Liver (tissue), 9 donors: Measurements from ENCODE around the gene FAM169A. TPM values are rescaled to one million over a fixed set of nuclear protein-coding genes. Genes with fewer than 3 reads are reported as not detected.

ENCODE experiments used
- DNase-seq: peaks from one replicate; pipeline ENCODE4 v3.0.0-alpha.2; 2017; ENCODE audit warnings: low spot score
- H3K27ac ChIP-seq, 2 donors: one replicate each; pipeline ENCODE4 v1.7.0; 2013; ENCODE audit warnings: inconsistent platforms in 2 of 2, low read length in 2 of 2, control low read depth in 1 of 2, low read depth in 1 of 2, mild to moderate bottlenecking in 1 of 2
- H3K27me3 ChIP-seq, 4 donors: one replicate each; pipeline versions ENCODE4 v1.6.1 to v1.7.0; 2013; ENCODE audit warnings: low read length in 3 of 4, inconsistent platforms in 1 of 4, mild to moderate bottlenecking in 1 of 4, moderate library complexity in 1 of 4; ENCODE audit not compliant: control insufficient read depth in 4 of 4, insufficient read depth in 4 of 4
- H3K36me3 ChIP-seq, 4 donors: one replicate each; pipeline versions ENCODE4 v1.6.1 to v1.7.0; 2013; ENCODE audit warnings: low read length in 3 of 4, mild to moderate bottlenecking in 3 of 4, low read depth in 1 of 4, moderate library complexity in 1 of 4; ENCODE audit not compliant: control insufficient read depth in 4 of 4, insufficient read depth in 3 of 4
- H3K4me1 ChIP-seq, 4 donors: one replicate each; pipeline versions ENCODE4 v1.6.1 to v1.7.0; 2013; ENCODE audit warnings: low read length in 3 of 4, mild to moderate bottlenecking in 3 of 4, moderate library complexity in 1 of 4; ENCODE audit not compliant: control insufficient read depth in 4 of 4, insufficient read depth in 4 of 4
- H3K4me3 ChIP-seq, 3 donors: one replicate each; pipeline versions ENCODE4 v1.6.1 to v1.7.0; 2013; ENCODE audit warnings: low read length in 3 of 3, control low read depth in 1 of 3, low read depth in 1 of 3, mild to moderate bottlenecking in 1 of 3
- H3K9ac ChIP-seq, 2 donors: one replicate each; pipeline ENCODE4 v1.7.0; 2013; ENCODE audit warnings: low read length in 2 of 2, mild to moderate bottlenecking in 2 of 2, moderate library complexity in 2 of 2, control low read depth in 1 of 2, low read depth in 1 of 2
- H3K9me3 ChIP-seq, 4 donors: one replicate each; pipeline versions ENCODE4 v1.6.1 to v1.7.0; 2013; ENCODE audit warnings: low read length in 3 of 4; ENCODE audit not compliant: control insufficient read depth in 4 of 4
- CTCF ChIP-seq: fragments of 150-350 bp; IDR thresholded peaks from 2 replicates; pipeline ENCODE4 v1.5.1; 2017; ENCODE audit warnings: improper control_type of control experiment, low read depth, low read length; ENCODE audit not compliant: missing input control
- EGR1 ChIP-seq, 2 donors: IDR thresholded peaks; 2 replicates each; pipeline ENCODE4 v1.6.1; 2016 to 2018; ENCODE audit warnings: antibody characterized with exemption in 2 of 2, low read depth in 2 of 2
- FOXA1 ChIP-seq: IDR thresholded peaks from 2 replicates; pipeline ENCODE4 v1.6.1; 2016; ENCODE audit warnings: antibody characterized with exemption
- FOXA2 ChIP-seq: IDR thresholded peaks from 2 replicates; pipeline ENCODE4 v1.6.1; 2016; ENCODE audit warnings: antibody characterized with exemption
- GABPA ChIP-seq, 2 donors: IDR thresholded peaks in 1 of 2; conservative IDR thresholded peaks in 1 of 2; 2 replicates each; pipeline ENCODE4 v1.6.1; 2016; ENCODE audit warnings: antibody characterized with exemption in 2 of 2, mild to moderate bottlenecking in 1 of 2, moderate library complexity in 1 of 2
- HNF4A ChIP-seq, 2 donors: conservative IDR thresholded peaks; 2 replicates each; pipeline ENCODE4 v1.6.1; 2016; ENCODE audit warnings: antibody characterized with exemption in 2 of 2, mild to moderate bottlenecking in 2 of 2
- HNF4G ChIP-seq: IDR thresholded peaks from 2 replicates; pipeline ENCODE4 v1.6.1; 2016; ENCODE audit warnings: antibody characterized with exemption
- MAX ChIP-seq: IDR thresholded peaks from 2 replicates; pipeline ENCODE4 v1.6.1; 2016; ENCODE audit warnings: antibody characterized with exemption
- NR2F2 ChIP-seq: IDR thresholded peaks from 2 replicates; pipeline ENCODE4 v1.6.1; 2016; ENCODE audit warnings: antibody characterized with exemption
- RAD21 ChIP-seq, 2 donors: IDR thresholded peaks; 2 replicates each; pipeline ENCODE4 v1.6.1; 2016; ENCODE audit warnings: antibody characterized with exemption in 2 of 2, mild to moderate bottlenecking in 2 of 2
- RXRA ChIP-seq, 2 donors: IDR thresholded peaks; 2 replicates each; pipeline ENCODE4 v1.6.1; 2017 to 2018; ENCODE audit warnings: antibody characterized with exemption in 2 of 2, mild to moderate bottlenecking in 1 of 2
- SP1 ChIP-seq: IDR thresholded peaks from 2 replicates; pipeline ENCODE4 v1.6.1; 2018; ENCODE audit warnings: antibody characterized with exemption, mild to moderate bottlenecking
- TAF1 ChIP-seq: conservative IDR thresholded peaks from 2 replicates; pipeline ENCODE4 v1.6.1; 2016; ENCODE audit warnings: antibody characterized with exemption, mild to moderate bottlenecking
- YY1 ChIP-seq: IDR thresholded peaks from 2 replicates; pipeline ENCODE4 v1.6.1; 2016; ENCODE audit warnings: antibody characterized with exemption, mild to moderate bottlenecking
- WGBS: extraction: QIAGEN DNeasy Blood & Tissue Kit; methylation state at CpG from one replicate; pipeline ENCODE4 v1.1.7; 2013; 5-methylcytosine and 5-hydroxymethylcytosine counted together
- polyA plus RNA-seq, 2 donors: library from polyadenylated mRNA; stranded (reverse) in 1 of 2; unstranded in 1 of 2; fragments of 200-250 nt in 1 of 2; fragments of >200 nt in 1 of 2; fragmentation: Nextera tagmentation in 1 of 2; extraction: Ambion mirVana in 1 of 2; gene quantifications; one replicate each; pipeline versions ENCODE4 v1.2.1 to v1.2.3, GENCODE V29; 2013 to 2015
- total RNA-seq, 2 donors: library from RNA; depleted of rRNA; stranded (reverse); fragments of >200 nt; gene quantifications; one replicate each; pipeline ENCODE4 v1.2.3, GENCODE V29; 2014
- TF ChIP-seq, protein P1 (sequence below): IDR thresholded peaks from 2 replicates; pipeline ENCODE4 v1.6.1; 2016; ENCODE audit warnings: antibody characterized with exemption, mild to moderate bottlenecking
- TF ChIP-seq, protein P2 (sequence below): IDR thresholded peaks from 2 replicates; pipeline ENCODE4 v1.6.1; 2016; ENCODE audit warnings: antibody characterized with exemption
- donor health status: healthy.
- donor health status: healthy.
- donor health status: healthy.
- donor health status: healthy.
- donor health status: healthy.

The FAM169A gene
- total and polyA plus RNA-seq, 4 donors = 0.58 to 5.0 (median 0.92) TPM

GRCh38 chr5:74903165-74903787 lies 37.1 kb upstream of the FAM169A start:
- peak; percentile 50 for DNase-seq
- TF ChIP-seq SP1 = peak; percentile 10
- TF ChIP-seq GABPA (IDR thresholded peaks at IDR 0.05 in 1 of 2, conservative IDR thresholded peaks at IDR 0.05 in 1 of 2) = peak in 1 of 2 donors; percentile 60
- no peak for TF ChIP-seq MAX
- peak; percentile 46 to 83 for TF ChIP-seq RXRA (IDR thresholded peaks at IDR 0.05)
- peak; percentile 78 for TF ChIP-seq CTCF
- TF ChIP-seq HNF4A (conservative IDR thresholded peaks at IDR 0.05) = peak; percentile 20 to 39
- TF ChIP-seq, protein P1, sequence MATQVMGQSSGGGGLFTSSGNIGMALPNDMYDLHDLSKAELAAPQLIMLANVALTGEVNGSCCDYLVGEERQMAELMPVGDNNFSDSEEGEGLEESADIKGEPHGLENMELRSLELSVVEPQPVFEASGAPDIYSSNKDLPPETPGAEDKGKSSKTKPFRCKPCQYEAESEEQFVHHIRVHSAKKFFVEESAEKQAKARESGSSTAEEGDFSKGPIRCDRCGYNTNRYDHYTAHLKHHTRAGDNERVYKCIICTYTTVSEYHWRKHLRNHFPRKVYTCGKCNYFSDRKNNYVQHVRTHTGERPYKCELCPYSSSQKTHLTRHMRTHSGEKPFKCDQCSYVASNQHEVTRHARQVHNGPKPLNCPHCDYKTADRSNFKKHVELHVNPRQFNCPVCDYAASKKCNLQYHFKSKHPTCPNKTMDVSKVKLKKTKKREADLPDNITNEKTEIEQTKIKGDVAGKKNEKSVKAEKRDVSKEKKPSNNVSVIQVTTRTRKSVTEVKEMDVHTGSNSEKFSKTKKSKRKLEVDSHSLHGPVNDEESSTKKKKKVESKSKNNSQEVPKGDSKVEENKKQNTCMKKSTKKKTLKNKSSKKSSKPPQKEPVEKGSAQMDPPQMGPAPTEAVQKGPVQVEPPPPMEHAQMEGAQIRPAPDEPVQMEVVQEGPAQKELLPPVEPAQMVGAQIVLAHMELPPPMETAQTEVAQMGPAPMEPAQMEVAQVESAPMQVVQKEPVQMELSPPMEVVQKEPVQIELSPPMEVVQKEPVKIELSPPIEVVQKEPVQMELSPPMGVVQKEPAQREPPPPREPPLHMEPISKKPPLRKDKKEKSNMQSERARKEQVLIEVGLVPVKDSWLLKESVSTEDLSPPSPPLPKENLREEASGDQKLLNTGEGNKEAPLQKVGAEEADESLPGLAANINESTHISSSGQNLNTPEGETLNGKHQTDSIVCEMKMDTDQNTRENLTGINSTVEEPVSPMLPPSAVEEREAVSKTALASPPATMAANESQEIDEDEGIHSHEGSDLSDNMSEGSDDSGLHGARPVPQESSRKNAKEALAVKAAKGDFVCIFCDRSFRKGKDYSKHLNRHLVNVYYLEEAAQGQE = no peak
- TF ChIP-seq RAD21 (IDR thresholded peaks at IDR 0.05) = peak; percentile 97 to 98
- Histone ChIP-seq H3K36me3 (no peaks in the 10 kb centered on the region), H3K27me3 (no peaks in the 10 kb centered on the region), H3K4me1 (peaks cover 0 to 3% (median 0%) of the 10 kb centered on the region in 4 donors), H3K27ac (peak overlapping the region in 1 of 2 donors; percentile 25), H3K9me3 (no peaks in the 10 kb centered on the region), H3K4me3 (no peak overlapping the region), H3K9ac (no peak overlapping the region)
- WGBS = 16% methylated on average over 4 of the region's 4 CpGs

GRCh38 chr5:74897049-74897448 lies 30.9 kb upstream of the FAM169A start:
- H3K27me3 ChIP-seq = no peaks in the 10 kb centered on the region
- TF ChIP-seq RAD21 (IDR thresholded peaks at IDR 0.05) (no peak), HNF4G (no peak), FOXA2 (no peak), CTCF (no peak), YY1 (no peak), NR2F2 (no peak), FOXA1 (no peak), EGR1 (IDR thresholded peaks at IDR 0.05; ENCODE audit: low read depth in 2 of 2) (no peak), TAF1 (no peak), RXRA (IDR thresholded peaks at IDR 0.05) (no peak), MAX (no peak)
- TF ChIP-seq, protein P2, sequence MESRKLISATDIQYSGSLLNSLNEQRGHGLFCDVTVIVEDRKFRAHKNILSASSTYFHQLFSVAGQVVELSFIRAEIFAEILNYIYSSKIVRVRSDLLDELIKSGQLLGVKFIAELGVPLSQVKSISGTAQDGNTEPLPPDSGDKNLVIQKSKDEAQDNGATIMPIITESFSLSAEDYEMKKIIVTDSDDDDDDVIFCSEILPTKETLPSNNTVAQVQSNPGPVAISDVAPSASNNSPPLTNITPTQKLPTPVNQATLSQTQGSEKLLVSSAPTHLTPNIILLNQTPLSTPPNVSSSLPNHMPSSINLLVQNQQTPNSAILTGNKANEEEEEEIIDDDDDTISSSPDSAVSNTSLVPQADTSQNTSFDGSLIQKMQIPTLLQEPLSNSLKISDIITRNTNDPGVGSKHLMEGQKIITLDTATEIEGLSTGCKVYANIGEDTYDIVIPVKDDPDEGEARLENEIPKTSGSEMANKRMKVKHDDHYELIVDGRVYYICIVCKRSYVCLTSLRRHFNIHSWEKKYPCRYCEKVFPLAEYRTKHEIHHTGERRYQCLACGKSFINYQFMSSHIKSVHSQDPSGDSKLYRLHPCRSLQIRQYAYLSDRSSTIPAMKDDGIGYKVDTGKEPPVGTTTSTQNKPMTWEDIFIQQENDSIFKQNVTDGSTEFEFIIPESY = no peak
- TF ChIP-seq, protein P1 = no peak
- H3K27ac ChIP-seq = no peak overlapping the region
- peaks cover 0 to 8% (median 5%) of the 10 kb centered on the region in 4 donors for H3K4me1 ChIP-seq
- no peak for DNase-seq
- H3K36me3 ChIP-seq = no peaks in the 10 kb centered on the region
- peaks cover 0 to 8% (median 0%) of the 10 kb centered on the region in 4 donors for H3K9me3 ChIP-seq
- H3K9ac ChIP-seq = no peak overlapping the region
- 84% methylated on average over 1 of the region's 1 CpG for WGBS
- no peak overlapping the region for H3K4me3 ChIP-seq
